Ovary (tissue), 9 donors: ENCODE data around the gene NFATC2IP. TPM values are rescaled to one million over a fixed set of nuclear protein-coding genes. Genes with fewer than 3 reads are reported as not detected.
"Not testable (repeated sequence)": the region's sequence is repeated elsewhere in the genome, so short reads cannot be mapped to it uniquely, and the experiment has no call there.

Source experiments
- DNase-seq, 5 donors: peaks; one replicate each; pipeline ENCODE4 v3.0.0-alpha.2; 2019 to 2020
- H3K27ac ChIP-seq, 2 donors: fragments of 200-600 bp; one replicate each; pipeline versions ENCODE4 v1.5.1 to v1.8.0; 2019 to 2022
- H3K27me3 ChIP-seq: fragments of 200-600 bp; one replicate; pipeline ENCODE4 v1.8.0; 2022
- H3K36me3 ChIP-seq: fragments of 200-600 bp; sonication (generic); one replicate; pipeline ENCODE4 v1.5.1; 2019
- H3K4me1 ChIP-seq: one replicate; pipeline ENCODE4 v1.8.1; 2013; ENCODE audit warnings: mild to moderate bottlenecking, moderate library complexity; ENCODE audit not compliant: insufficient read depth
- H3K4me3 ChIP-seq: fragments of 200-600 bp; sonication (generic); one replicate; pipeline ENCODE4 v1.5.1; 2017
- H3K9me3 ChIP-seq, 2 donors: fragments of 200-600 bp in 1 of 2; sonication (generic) in 1 of 2; one replicate each; pipeline versions ENCODE4 v1.5.1 to v1.8.1; 2013 to 2019; ENCODE audit warnings: mild to moderate bottlenecking in 1 of 2, moderate library complexity in 1 of 2
- EP300 ChIP-seq: sonication (generic); formaldehyde crosslinking; IDR thresholded peaks from one replicate; pipeline ENCODE4 v1.6.1; 2017; ENCODE audit warnings: antibody characterized with exemption
- POLR2A ChIP-seq: fragments of 450-650 bp; IDR thresholded peaks from one replicate; pipeline ENCODE4 v1.6.1; 2017; ENCODE audit warnings: antibody characterized with exemption, mild to moderate bottlenecking, moderate library complexity
- WGBS, 3 donors: extraction: QIAGEN DNeasy Blood & Tissue Kit in 1 of 3; methylation state at CpG; one replicate each; pipeline versions ENCODE4 v1.1.5 to v1.1.7; 2013 to 2017; 5-methylcytosine and 5-hydroxymethylcytosine counted together
- intact Hi-C, 4 donors: fragments of 100-400 bp; cut with DNase I; formaldehyde crosslinking; loops; one replicate each; pipeline versions ENCODE4 v1.11.0 to v1.15.1; 2022 to 2023
- polyA plus RNA-seq, 2 donors: library from polyadenylated mRNA; stranded (reverse); fragments of 200-250 nt in 1 of 2; fragments of 350-450 nt in 1 of 2; fragmentation: Illumina TruSeq in 1 of 2; extraction: RNeasy Lipid Tissue Mini Kit (QIAGEN cat#74804) in 1 of 2; gene quantifications; one replicate each; pipeline ENCODE4 v1.2.3, GENCODE V29; 2013 to 2014
- total RNA-seq, 7 donors: library from RNA; depleted of rRNA in 2 of 7; stranded (reverse); fragments of >200 nt in 2 of 7; fragmentation: NEBNext Ultra II Directional in 3 of 7; extraction: Animal tissue kit (Norgen Biotek cat#: 25700) in 3 of 7; gene quantifications; one replicate each; pipeline versions ENCODE4 v1.1.0 to v1.2.4, GENCODE V29; 2016 to 2023
- TF ChIP-seq, protein P1 (sequence below), 3 donors: fragments of 450-650 bp in 2 of 3; fragments of 200-600 bp in 1 of 3; IDR thresholded peaks; one replicate each; pipeline versions ENCODE4 v1.5.1 to v1.8.0; 2016 to 2022; ENCODE audit warnings: antibody characterized with exemption in 3 of 3, mild to moderate bottlenecking in 1 of 3
- donor health status: DM: no; HTN: no; CAD: no; lungs with moderate emphysema.
- donor health status: DM: no; HTN: no; CAD: no.
- donor health status: Bipolar disorder and iron deficiency.
- donor health status: DM: yes; HTN: yes; CAD: no.
- donor health status: DM: no; HTN: no; CAD: no.
- donor health status: DM: yes; HTN: yes; CAD: no.

NFATC2IP gene
- total and polyA plus RNA-seq, 9 donors = 17.9 to 31.5 (median 23.3) TPM

DNA sequence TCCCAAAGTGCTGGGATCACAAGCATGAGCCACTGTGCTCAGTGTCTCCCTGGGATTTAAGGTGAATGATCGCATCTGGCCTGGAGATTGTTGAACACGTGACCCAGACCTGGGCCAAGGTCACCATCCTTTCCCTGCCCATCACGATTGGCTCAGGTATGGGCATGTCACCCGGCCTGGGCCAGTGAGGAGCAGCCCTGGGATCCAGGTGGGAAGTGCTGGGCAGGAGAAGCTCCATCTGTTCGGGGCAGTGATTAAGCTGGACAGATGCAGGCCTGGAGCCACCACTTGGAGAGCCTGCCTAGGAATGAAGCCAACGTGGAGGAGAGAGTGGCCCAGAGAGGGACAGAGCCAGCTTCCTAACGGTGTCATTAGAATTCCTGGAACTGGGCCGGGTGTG is 41.0 kb downstream of the NFATC2IP start:
- WGBS, 3 donors = 55 to 61% (median 56%) methylated on average over 8 of the region's 8 CpGs
- intact Hi-C loops = no loop called here
- H3K4me3 ChIP-seq = no peak overlapping the region
- no peak for DNase-seq
- TF ChIP-seq POLR2A = no peak
- H3K36me3 ChIP-seq = no peaks in the 10 kb centered on the region
- no peaks in the 10 kb centered on the region for H3K27me3 ChIP-seq
- peaks cover 3% of the 10 kb centered on the region for H3K4me1 ChIP-seq
- H3K9me3 ChIP-seq = no peaks in the 10 kb centered on the region
- H3K27ac ChIP-seq = no peak overlapping the region

DNA sequence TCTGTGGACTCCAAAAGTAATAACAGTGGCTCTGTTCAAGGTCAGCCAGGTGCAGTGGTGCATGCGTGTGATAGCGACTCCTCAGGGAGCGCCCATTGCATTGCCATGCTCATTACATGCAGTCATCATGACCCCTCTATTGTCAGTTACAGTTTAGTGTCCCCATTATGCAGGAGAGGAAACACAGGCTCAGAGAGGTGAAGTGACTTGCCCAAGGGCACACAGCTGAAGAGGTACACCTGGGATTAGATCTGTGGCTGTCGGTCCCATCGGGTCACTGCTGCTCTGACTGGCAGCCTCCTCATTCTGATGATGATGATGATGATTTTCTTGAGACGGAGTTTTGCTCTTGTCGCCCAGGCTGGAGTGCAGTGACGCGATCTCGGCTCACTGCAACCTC is 41.8 kb downstream of the NFATC2IP start:
- H3K27me3 ChIP-seq = no peaks in the 10 kb centered on the region
- no peak overlapping the region for H3K4me3 ChIP-seq
- H3K9me3 ChIP-seq = no peaks in the 10 kb centered on the region
- no peaks in the 10 kb centered on the region for H3K36me3 ChIP-seq
- TF ChIP-seq EP300 (no peak), POLR2A (no peak)
- TF ChIP-seq, protein P1, sequence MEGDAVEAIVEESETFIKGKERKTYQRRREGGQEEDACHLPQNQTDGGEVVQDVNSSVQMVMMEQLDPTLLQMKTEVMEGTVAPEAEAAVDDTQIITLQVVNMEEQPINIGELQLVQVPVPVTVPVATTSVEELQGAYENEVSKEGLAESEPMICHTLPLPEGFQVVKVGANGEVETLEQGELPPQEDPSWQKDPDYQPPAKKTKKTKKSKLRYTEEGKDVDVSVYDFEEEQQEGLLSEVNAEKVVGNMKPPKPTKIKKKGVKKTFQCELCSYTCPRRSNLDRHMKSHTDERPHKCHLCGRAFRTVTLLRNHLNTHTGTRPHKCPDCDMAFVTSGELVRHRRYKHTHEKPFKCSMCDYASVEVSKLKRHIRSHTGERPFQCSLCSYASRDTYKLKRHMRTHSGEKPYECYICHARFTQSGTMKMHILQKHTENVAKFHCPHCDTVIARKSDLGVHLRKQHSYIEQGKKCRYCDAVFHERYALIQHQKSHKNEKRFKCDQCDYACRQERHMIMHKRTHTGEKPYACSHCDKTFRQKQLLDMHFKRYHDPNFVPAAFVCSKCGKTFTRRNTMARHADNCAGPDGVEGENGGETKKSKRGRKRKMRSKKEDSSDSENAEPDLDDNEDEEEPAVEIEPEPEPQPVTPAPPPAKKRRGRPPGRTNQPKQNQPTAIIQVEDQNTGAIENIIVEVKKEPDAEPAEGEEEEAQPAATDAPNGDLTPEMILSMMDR (IDR thresholded peaks at IDR 0.05) = no peak
- 74 to 88% (median 77%) methylated on average over 10 of the region's 10 CpGs for WGBS, 3 donors
- intact Hi-C loops = no loop called here
- no peak for DNase-seq
- H3K27ac ChIP-seq = no peak overlapping the region
- peaks cover 3% of the 10 kb centered on the region for H3K4me1 ChIP-seq

GRCh38 chr16:28998837-28999236 is 48.1 kb downstream of the NFATC2IP start:
- H3K36me3 ChIP-seq = no peaks in the 10 kb centered on the region
- 60 to 64% (median 63%) methylated on average over 3 of the region's 3 CpGs for WGBS, 3 donors
- no peaks in the 10 kb centered on the region for H3K9me3 ChIP-seq
- TF ChIP-seq, protein P1 (IDR thresholded peaks at IDR 0.05) = no peak
- TF ChIP-seq EP300 (no peak), POLR2A (no peak)
- no peak for DNase-seq
- no peaks in the 10 kb centered on the region for H3K27me3 ChIP-seq
- no peak overlapping the region for H3K4me3 ChIP-seq
- no peaks in the 10 kb centered on the region for H3K4me1 ChIP-seq
- no peak overlapping the region for H3K27ac ChIP-seq
- intact Hi-C loops = no loop called here

DNA sequence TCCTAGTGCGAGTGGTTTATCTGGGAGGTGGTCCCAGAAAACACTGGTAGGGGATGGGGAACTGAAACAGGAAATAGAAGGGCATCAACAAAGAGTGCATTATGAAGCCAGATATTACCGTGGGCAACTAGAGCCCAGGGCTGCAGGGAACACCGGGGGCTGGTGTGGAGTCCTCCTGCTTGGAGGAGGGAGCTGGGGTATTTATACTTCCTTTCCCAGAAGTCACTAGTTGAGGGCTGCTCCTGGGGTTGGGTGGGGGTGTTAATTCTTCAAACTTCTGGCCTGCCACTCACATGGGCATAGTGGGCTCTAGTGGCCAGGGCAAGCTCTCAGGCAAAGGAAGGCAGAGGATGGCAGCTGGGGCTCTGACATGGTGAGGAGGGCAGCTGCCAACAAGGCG is 48.8 kb downstream of the NFATC2IP start:
- Histone ChIP-seq H3K4me3 (no peak overlapping the region), H3K4me1 (no peaks in the 10 kb centered on the region), H3K27ac (no peak overlapping the region), H3K9me3 (no peaks in the 10 kb centered on the region), H3K27me3 (no peaks in the 10 kb centered on the region), H3K36me3 (no peaks in the 10 kb centered on the region)
- TF ChIP-seq, protein P1 (IDR thresholded peaks at IDR 0.05) = no peak
- TF ChIP-seq POLR2A (no peak), EP300 (no peak)
- no peak for DNase-seq
- 65 to 71% (median 70%) methylated on average over 4 of the region's 4 CpGs for WGBS, 3 donors
- intact Hi-C loops = no loop called here

GRCh38 chr16:29000019-29000418 is 49.3 kb downstream of the NFATC2IP start:
- WGBS, 3 donors = 74 to 85% (median 75%) methylated on average over 2 of the region's 2 CpGs
- no peaks in the 10 kb centered on the region for H3K9me3 ChIP-seq
- H3K27ac ChIP-seq = no peak overlapping the region
- intact Hi-C loops = loop anchor here in 1 of 4 donors (10.0 kb wide), 1 partner anchor 745 kb away; the partner anchor contains the start of gene C16orf54
- DNase-seq = no peak
- H3K36me3 ChIP-seq = no peaks in the 10 kb centered on the region
- no peaks in the 10 kb centered on the region for H3K27me3 ChIP-seq
- H3K4me3 ChIP-seq = no peak overlapping the region
- TF ChIP-seq, protein P1 (IDR thresholded peaks at IDR 0.05) = no peak
- TF ChIP-seq EP300 = no peak
- H3K4me1 ChIP-seq = no peaks in the 10 kb centered on the region

- 71 to 78% (median 75%) methylated on average over 9 of the region's 9 CpGs for WGBS, 3 donors
Measured at GRCh38 chr16:29004496-29005139, 53.9 kb downstream of the NFATC2IP start.

More at GRCh38 chr16:29004496-29005139, 53.9 kb downstream of the NFATC2IP start:
- H3K36me3 ChIP-seq, DNase-seq, H3K27ac ChIP-seq, H3K9me3 ChIP-seq, H3K4me3 ChIP-seq, H3K27me3 ChIP-seq, H3K4me1 ChIP-seq: not testable (repeated sequence)
- intact Hi-C loops = loop anchor here in 1 of 4 donors (10.0 kb wide), 1 partner anchor 740 kb away; the partner anchor contains the start of gene C16orf54
